Memory B cell (primary cell): ENCODE data around the gene NUPR2.
"Not testable (repeated sequence)": the region's sequence is repeated elsewhere in the genome, so short reads cannot be mapped to it uniquely, and the experiment has no call there.

Experiments
- ATAC-seq: fragments of 150-1000 bp; cut with Tn5 transposase; 2 replicates; pipeline ENCODE4 v1.10.0; 2021; ENCODE audit warnings: low read depth, mild to moderate bottlenecking, moderate library complexity
- DNase-seq, 2 donors: peaks; one replicate each; pipeline ENCODE4 v3.0.0; 2022; ENCODE audit warnings: low spot score in 2 of 2
- H3K27ac Mint-ChIP-seq: one replicate; pipeline ENCODE4 v1.8.0; 2022; ENCODE audit warnings: mild to moderate bottlenecking, moderate library complexity, mixed read lengths
- H3K27me3 Mint-ChIP-seq: one replicate; pipeline ENCODE4 v1.8.0; 2022; ENCODE audit warnings: mixed read lengths
- H3K36me3 Mint-ChIP-seq: one replicate; pipeline ENCODE4 v1.8.0; 2022; ENCODE audit warnings: mild to moderate bottlenecking, mixed read lengths
- H3K4me1 Mint-ChIP-seq: one replicate; pipeline ENCODE4 v1.8.0; 2022; ENCODE audit warnings: mixed read lengths
- H3K4me3 Mint-ChIP-seq: one replicate; pipeline ENCODE4 v1.8.0; 2022; ENCODE audit warnings: mild to moderate bottlenecking, moderate library complexity, mixed read lengths
- H3K9me3 Mint-ChIP-seq: one replicate; pipeline ENCODE4 v1.8.0; 2022; ENCODE audit warnings: mixed read lengths

The NUPR2 gene

GRCh38 chr7:56077681-56078080 lies 38.5 kb downstream of the NUPR2 start:
- no peaks in the 10 kb centered on the region for H3K27me3 Mint-ChIP-seq
- peaks cover 4% of the 10 kb centered on the region for H3K4me1 Mint-ChIP-seq
- no peak for ATAC-seq
- H3K27ac Mint-ChIP-seq, result no peak overlapping the region
- H3K9me3 Mint-ChIP-seq, result no peaks in the 10 kb centered on the region
- H3K4me3 Mint-ChIP-seq, result no peak overlapping the region
- peaks cover 17% of the 10 kb centered on the region for H3K36me3 Mint-ChIP-seq
- no peak for DNase-seq

- peak; percentile 75 for DNase-seq
- Mint-ChIP-seq H3K36me3 (peaks cover 18% of the 10 kb centered on the region), H3K4me1 (peaks cover 4% of the 10 kb centered on the region), H3K27ac (no peak overlapping the region), H3K4me3 (no peak overlapping the region), H3K9me3 (no peaks in the 10 kb centered on the region), H3K27me3 (no peaks in the 10 kb centered on the region)
- peak; percentile 91 for ATAC-seq
Measured at GRCh38 chr7:56074371-56074791, 41.8 kb downstream of the NUPR2 start.

GRCh38 chr7:56066376-56066775 lies 49.8 kb downstream of the NUPR2 start:
- H3K9me3 Mint-ChIP-seq, ATAC-seq, H3K27ac Mint-ChIP-seq, DNase-seq, H3K4me3 Mint-ChIP-seq, H3K27me3 Mint-ChIP-seq: not testable (repeated sequence)
- Mint-ChIP-seq H3K36me3 (peaks cover 29% of the 10 kb centered on the region), H3K4me1 (peaks cover 21% of the 10 kb centered on the region)
